ENCODE data around the gene SIGLEC7.

Gene SIGLEC7

DNA sequence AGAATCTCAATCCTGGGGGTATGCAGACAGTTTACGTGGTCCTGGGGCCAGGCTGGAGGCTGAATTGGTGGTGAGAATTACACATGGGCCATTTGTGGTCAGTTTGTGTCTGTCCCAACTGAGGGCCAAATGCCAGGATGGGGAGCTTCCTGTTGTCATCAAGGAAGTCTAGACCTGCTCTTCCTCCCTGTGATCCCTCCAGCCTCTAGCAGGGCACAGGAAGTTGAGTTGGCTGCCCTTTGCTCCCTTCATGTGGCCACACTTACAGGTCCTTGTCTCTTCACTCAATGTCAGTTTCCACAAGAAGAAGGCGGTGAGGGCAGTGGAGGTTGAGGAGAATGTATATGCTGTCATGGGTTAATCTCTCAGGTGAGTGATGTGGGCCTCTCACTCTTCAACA is 30.1 kb downstream of the SIGLEC7 start:
- TF ChIP-seq EZH2 (IDR thresholded peaks at IDR 0.05; ENCODE audit: borderline replicate concordance, low read length): no peak
- TF ChIP-seq, protein P1, sequence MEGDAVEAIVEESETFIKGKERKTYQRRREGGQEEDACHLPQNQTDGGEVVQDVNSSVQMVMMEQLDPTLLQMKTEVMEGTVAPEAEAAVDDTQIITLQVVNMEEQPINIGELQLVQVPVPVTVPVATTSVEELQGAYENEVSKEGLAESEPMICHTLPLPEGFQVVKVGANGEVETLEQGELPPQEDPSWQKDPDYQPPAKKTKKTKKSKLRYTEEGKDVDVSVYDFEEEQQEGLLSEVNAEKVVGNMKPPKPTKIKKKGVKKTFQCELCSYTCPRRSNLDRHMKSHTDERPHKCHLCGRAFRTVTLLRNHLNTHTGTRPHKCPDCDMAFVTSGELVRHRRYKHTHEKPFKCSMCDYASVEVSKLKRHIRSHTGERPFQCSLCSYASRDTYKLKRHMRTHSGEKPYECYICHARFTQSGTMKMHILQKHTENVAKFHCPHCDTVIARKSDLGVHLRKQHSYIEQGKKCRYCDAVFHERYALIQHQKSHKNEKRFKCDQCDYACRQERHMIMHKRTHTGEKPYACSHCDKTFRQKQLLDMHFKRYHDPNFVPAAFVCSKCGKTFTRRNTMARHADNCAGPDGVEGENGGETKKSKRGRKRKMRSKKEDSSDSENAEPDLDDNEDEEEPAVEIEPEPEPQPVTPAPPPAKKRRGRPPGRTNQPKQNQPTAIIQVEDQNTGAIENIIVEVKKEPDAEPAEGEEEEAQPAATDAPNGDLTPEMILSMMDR (IDR thresholded peaks at IDR 0.05; ENCODE audit: low read length): no peak
- no peak overlapping the region for H3K4me2 ChIP-seq (ENCODE audit: low read length)
- no peaks in the 10 kb centered on the region for H3K9me2 ChIP-seq (ENCODE audit: low read depth, low read length)
- no peak overlapping the region for H3K9ac ChIP-seq (ENCODE audit: low read length)
- no peaks in the 10 kb centered on the region for H3K79me2 ChIP-seq (ENCODE audit: insufficient read depth, low read length)
- H3K4me1 ChIP-seq (ENCODE audit: insufficient read depth, low read length, severe bottlenecking): no peaks in the 10 kb centered on the region
- H3K36me3 ChIP-seq (ENCODE audit: insufficient read depth, low read length): no peaks in the 10 kb centered on the region
- H3F3A ChIP-seq (ENCODE audit: insufficient read depth, low read length): no peaks in the 10 kb centered on the region
- H3K9me3 ChIP-seq (ENCODE audit: low read length): no peaks in the 10 kb centered on the region
- H3K4me3 ChIP-seq (ENCODE audit: low read depth, low read length, poor library complexity, severe bottlenecking): no peak overlapping the region
- no peak overlapping the region for H2AFZ ChIP-seq (ENCODE audit: low read length)
- H4K20me1 ChIP-seq (ENCODE audit: insufficient read depth, low read length): no peaks in the 10 kb centered on the region
- H3K27ac ChIP-seq (ENCODE audit: low read depth, low read length, poor library complexity, severe bottlenecking): no peak overlapping the region
- H3K27me3 ChIP-seq (ENCODE audit: insufficient read depth, low read length): no peaks in the 10 kb centered on the region

DNA sequence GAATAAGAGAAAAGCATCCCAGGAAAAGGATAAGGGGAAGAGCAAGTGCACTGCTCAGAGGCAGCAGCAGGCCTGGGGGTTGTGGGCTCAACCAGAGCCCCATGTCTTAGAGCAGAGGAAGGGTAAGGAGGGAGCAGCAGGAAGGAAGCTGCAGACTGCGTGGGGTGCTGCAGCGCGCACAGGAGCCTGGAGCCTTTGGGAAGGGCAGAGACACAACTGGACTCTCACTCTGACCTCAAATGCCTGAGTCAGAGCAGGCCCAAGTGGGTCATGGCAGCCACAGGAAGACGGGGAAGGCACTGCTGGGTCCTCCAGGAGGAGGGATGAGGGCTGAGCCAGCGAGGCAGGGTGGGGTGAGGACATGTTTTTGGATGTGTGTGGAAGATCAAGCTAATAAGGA is 31.6 kb downstream of the SIGLEC7 start:
- H3K27ac ChIP-seq (ENCODE audit: low read depth, low read length, poor library complexity, severe bottlenecking): no peak overlapping the region
- no peak overlapping the region for H3K4me3 ChIP-seq (ENCODE audit: low read depth, low read length, poor library complexity, severe bottlenecking)
- no peaks in the 10 kb centered on the region for H3K36me3 ChIP-seq (ENCODE audit: insufficient read depth, low read length)
- no peaks in the 10 kb centered on the region for H3K79me2 ChIP-seq (ENCODE audit: insufficient read depth, low read length)
- H3K27me3 ChIP-seq (ENCODE audit: insufficient read depth, low read length): no peaks in the 10 kb centered on the region
- no peak overlapping the region for H2AFZ ChIP-seq (ENCODE audit: low read length)
- no peaks in the 10 kb centered on the region for H4K20me1 ChIP-seq (ENCODE audit: insufficient read depth, low read length)
- H3K4me2 ChIP-seq (ENCODE audit: low read length): no peak overlapping the region
- no peaks in the 10 kb centered on the region for H3K4me1 ChIP-seq (ENCODE audit: insufficient read depth, low read length, severe bottlenecking)
- H3F3A ChIP-seq (ENCODE audit: insufficient read depth, low read length): no peaks in the 10 kb centered on the region
- TF ChIP-seq, protein P1 (IDR thresholded peaks at IDR 0.05; ENCODE audit: low read length): no peak
- no peak for TF ChIP-seq EZH2 (IDR thresholded peaks at IDR 0.05; ENCODE audit: borderline replicate concordance, low read length)
- H3K9me3 ChIP-seq (ENCODE audit: low read length): no peaks in the 10 kb centered on the region
- H3K9me2 ChIP-seq (ENCODE audit: low read depth, low read length): no peaks in the 10 kb centered on the region
- no peak overlapping the region for H3K9ac ChIP-seq (ENCODE audit: low read length)

DNA sequence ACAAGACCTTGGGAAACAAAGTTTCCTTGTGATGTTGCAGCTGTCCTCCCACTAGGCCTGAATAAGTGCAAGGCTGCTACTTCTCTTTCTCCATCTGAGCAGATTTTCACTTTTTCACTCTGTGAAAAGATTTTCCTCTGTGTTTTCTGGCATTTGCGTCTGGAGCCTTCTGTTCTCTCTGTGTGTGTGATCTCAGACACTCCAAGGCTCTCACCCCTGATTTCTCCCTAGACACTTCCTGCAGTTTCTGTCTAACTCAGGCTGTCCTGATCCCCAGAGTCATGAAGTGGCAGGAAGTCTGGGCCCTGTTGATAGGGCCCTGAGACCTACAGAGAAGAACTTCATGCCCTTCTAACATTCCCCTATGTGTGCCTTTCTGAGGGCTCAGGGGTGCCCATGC is 37.2 kb downstream of the SIGLEC7 start:
- Histone ChIP-seq H3K9ac (ENCODE audit: low read length) (no peak overlapping the region), H3K4me2 (ENCODE audit: low read length) (no peak overlapping the region), H3F3A (ENCODE audit: insufficient read depth, low read length) (no peaks in the 10 kb centered on the region), H3K79me2 (ENCODE audit: insufficient read depth, low read length) (no peaks in the 10 kb centered on the region), H3K36me3 (ENCODE audit: insufficient read depth, low read length) (no peaks in the 10 kb centered on the region), H3K27ac (ENCODE audit: low read depth, low read length, poor library complexity, severe bottlenecking) (no peak overlapping the region), H4K20me1 (ENCODE audit: insufficient read depth, low read length) (no peaks in the 10 kb centered on the region), H3K9me2 (ENCODE audit: low read depth, low read length) (no peaks in the 10 kb centered on the region), H3K4me1 (ENCODE audit: insufficient read depth, low read length, severe bottlenecking) (no peaks in the 10 kb centered on the region), H3K4me3 (ENCODE audit: low read depth, low read length, poor library complexity, severe bottlenecking) (no peak overlapping the region), H2AFZ (ENCODE audit: low read length) (no peak overlapping the region), H3K9me3 (ENCODE audit: low read length) (no peaks in the 10 kb centered on the region), H3K27me3 (ENCODE audit: insufficient read depth, low read length) (no peaks in the 10 kb centered on the region)
- TF ChIP-seq, protein P1 (IDR thresholded peaks at IDR 0.05; ENCODE audit: low read length): no peak
- no peak for TF ChIP-seq EZH2 (IDR thresholded peaks at IDR 0.05; ENCODE audit: borderline replicate concordance, low read length)

Data from OCI-LY1 (cell line).